ENCODE results near the gene CYSTM1.

- no peak for TF ChIP-seq POLR2A (IDR thresholded peaks at IDR 0.05; ENCODE audit: low read depth, low read length)
- TF ChIP-seq POLR2AphosphoS5 (IDR thresholded peaks at IDR 0.05; ENCODE audit: low read depth, low read length), result no peak
- TF ChIP-seq TAF1 (IDR thresholded peaks at IDR 0.05; ENCODE audit: low read depth, low read length), result no peak
Observed at GRCh38 chr5:140125637-140126036, 49.4 kb upstream of the CYSTM1 start, which contains the start of gene IGIP.
